Measurements from ENCODE around the gene SMARCAL1. TPM values are rescaled to one million over a fixed set of nuclear protein-coding genes. Genes with fewer than 3 reads are reported as not detected.

Gene SMARCAL1
- total and polyA plus RNA-seq, 9 of the 15 experiments (the other 6 are each of a cell fraction or from before 2014, with no cell fraction given) = 8.2 to 27.9 (median 12.4) TPM

DNA sequence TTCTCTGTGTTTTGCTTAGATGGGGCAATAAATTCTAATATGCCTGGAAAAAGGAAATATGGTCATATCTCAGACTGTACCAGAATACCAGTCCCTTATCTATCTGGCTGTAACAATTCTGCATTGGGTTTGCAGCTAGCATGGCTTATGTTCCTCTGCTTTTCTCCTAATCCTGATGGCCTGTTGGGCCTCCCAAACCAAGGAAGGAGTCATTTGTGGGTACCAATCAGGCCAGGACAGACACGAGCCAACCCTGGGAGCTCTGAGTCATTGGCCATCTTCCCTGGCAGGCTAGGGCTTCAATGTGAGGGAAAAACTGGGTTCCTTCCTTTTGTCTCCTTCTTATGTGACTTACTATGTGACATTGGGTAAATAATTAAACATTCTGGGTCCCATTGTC, 12.0 kb downstream of the SMARCAL1 start:
- Histone ChIP-seq H3K9me3 (replicated peaks; ENCODE audit: control insufficient read depth, insufficient read depth, low read depth, low read length) (peaks cover 3% of the 10 kb centered on the region; the same call in 1 of the 2 replicates), H3K9me1 (ENCODE audit: control insufficient read depth, insufficient read depth, low read length) (no peaks in the 10 kb centered on the region), H3K36me3 (ENCODE audit: control insufficient read depth, insufficient read depth, low read length) (peaks cover 76% of the 10 kb centered on the region; the same call in 2 of the 3 replicates), H2AFZ (ENCODE audit: low read depth, low read length) (no peak overlapping the region), H3K27ac (ENCODE audit: extremely low read depth, low read depth, low read length) (no peak overlapping the region), H3K27me3 (ENCODE audit: control insufficient read depth in 2 of 2, insufficient read depth in 2 of 2, low read length in 2 of 2) (no peaks in the 10 kb centered on the region), H3K79me2 (ENCODE audit: control insufficient read depth, insufficient read depth, low read length) (peaks cover 3% of the 10 kb centered on the region; the same call in 2 of the 3 replicates), H3K4me3 (no peak overlapping the region), H3K4me1 (replicated peaks in 1 of 2; ENCODE audit: control insufficient read depth in 2 of 2, insufficient read depth in 2 of 2, low read length in 2 of 2) (no peaks in the 10 kb centered on the region; a peak in 1 of 5 replicates), H3K9ac (ENCODE audit: insufficient read depth in 1 of 2, low read depth in 2 of 2, low read length in 2 of 2) (no peak overlapping the region), H3K4me2 (ENCODE audit: insufficient read depth, low read length) (no peak overlapping the region), H4K20me1 (replicated peaks; ENCODE audit: control insufficient read depth, insufficient read depth, low read length) (no peaks in the 10 kb centered on the region)
- in situ Hi-C loops (cut with MboI) (no loop called here), intact Hi-C loops (cut with micrococcal nuclease) (no loop called here)
- TF ChIP-seq, protein P1, sequence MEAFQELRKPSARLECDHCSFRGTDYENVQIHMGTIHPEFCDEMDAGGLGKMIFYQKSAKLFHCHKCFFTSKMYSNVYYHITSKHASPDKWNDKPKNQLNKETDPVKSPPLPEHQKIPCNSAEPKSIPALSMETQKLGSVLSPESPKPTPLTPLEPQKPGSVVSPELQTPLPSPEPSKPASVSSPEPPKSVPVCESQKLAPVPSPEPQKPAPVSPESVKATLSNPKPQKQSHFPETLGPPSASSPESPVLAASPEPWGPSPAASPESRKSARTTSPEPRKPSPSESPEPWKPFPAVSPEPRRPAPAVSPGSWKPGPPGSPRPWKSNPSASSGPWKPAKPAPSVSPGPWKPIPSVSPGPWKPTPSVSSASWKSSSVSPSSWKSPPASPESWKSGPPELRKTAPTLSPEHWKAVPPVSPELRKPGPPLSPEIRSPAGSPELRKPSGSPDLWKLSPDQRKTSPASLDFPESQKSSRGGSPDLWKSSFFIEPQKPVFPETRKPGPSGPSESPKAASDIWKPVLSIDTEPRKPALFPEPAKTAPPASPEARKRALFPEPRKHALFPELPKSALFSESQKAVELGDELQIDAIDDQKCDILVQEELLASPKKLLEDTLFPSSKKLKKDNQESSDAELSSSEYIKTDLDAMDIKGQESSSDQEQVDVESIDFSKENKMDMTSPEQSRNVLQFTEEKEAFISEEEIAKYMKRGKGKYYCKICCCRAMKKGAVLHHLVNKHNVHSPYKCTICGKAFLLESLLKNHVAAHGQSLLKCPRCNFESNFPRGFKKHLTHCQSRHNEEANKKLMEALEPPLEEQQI (IDR thresholded peaks at IDR 0.05) = no peak
- TF ChIP-seq HNRNPLL (IDR thresholded peaks at IDR 0.05; ENCODE audit: low read depth, low read length, poor library complexity, severe bottlenecking) = no peak
- no peak for TF ChIP-seq ZBTB8A (IDR thresholded peaks at IDR 0.05; ENCODE audit: partially characterized antibody)
- no peak for TF ChIP-seq SMARCA5 (IDR thresholded peaks at IDR 0.05)
- no peak for TF ChIP-seq CC2D1A (IDR thresholded peaks at IDR 0.05)
- no peak for TF ChIP-seq CREBBP (IDR thresholded peaks at IDR 0.05; ENCODE audit: low read depth, low read length)
- WGBS (ENCODE audit: insufficient coverage, low coverage, missing lambda C conversion rate) = 60% methylated on average over 1 of the region's 1 CpG
- ChIA-PET CTCF (ENCODE audit: low intra/inter-chr PET ratio) (no interaction called here), POLR2A (interaction anchor here (0.6 to 1.3 kb wide), 2 partner anchors 10 to 40 kb away, joined by 4 read pairs; no protein-coding TSS in a partner anchor)
- no peak for ATAC-seq
- FAIRE-seq = no peak
- DNase-seq (ENCODE audit: extremely low read depth in 1 of 4, low spot score in 3 of 4) = no peak
- no TSS peak for BruUV-seq (replicated peaks)

Measured in K562 (cell line).